ENCODE results near the gene LMF1. TPM values are rescaled to one million over a fixed set of nuclear protein-coding genes. Genes with fewer than 3 reads are reported as not detected.

Gene LMF1
- total and polyA plus RNA-seq, 2 donors (not counting 1 experiment from before 2014, with no cell fraction given) = 36.4 to 63.2 TPM

DNA sequence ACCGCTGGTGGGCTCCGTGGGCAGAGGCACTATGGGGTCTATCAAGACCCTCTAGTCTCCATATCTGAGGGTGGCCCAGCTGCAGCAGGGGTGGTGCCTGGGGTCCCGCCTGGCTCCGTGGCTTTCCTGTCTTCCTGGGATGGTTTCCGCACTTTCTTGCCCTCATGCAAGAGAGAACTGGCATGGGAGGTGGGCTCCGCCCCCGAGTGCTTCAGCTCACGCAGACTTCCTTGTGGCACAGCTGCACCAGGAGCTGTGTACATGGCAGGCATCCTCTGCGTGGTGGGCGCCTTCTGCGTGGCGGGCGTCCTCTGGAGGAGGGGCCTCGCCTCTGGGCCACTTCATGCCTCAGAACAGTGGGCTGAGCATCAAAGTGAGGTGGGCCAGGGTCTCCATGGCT is 73.1 kb downstream of the LMF1 start:
- ChIA-PET CTCF (no interaction called here), POLR2A (no interaction called here)
- no peaks in the 10 kb centered on the region for H3K9me3 ChIP-seq (ENCODE audit: control extremely low read depth in 1 of 3, control insufficient read depth in 2 of 3, insufficient read depth in 1 of 3, low read length in 2 of 3)
- no peaks in the 10 kb centered on the region for H3K36me3 ChIP-seq (replicated peaks in 1 of 2; ENCODE audit: control extremely low read depth in 1 of 2, control insufficient read depth in 1 of 2, extremely low read depth in 1 of 2, insufficient read depth in 2 of 2, low read length in 1 of 2)
- no peak overlapping the region for H3K4me3 Mint-ChIP-seq
- no peaks in the 10 kb centered on the region for H3K9me3 Mint-ChIP-seq (ENCODE audit: insufficient read depth)
- intact Hi-C loops (cut with micrococcal nuclease) = no loop called here
- no peak for ATAC-seq (ENCODE audit: low read depth)
- no peak for TF ChIP-seq EZH2 (IDR thresholded peaks at IDR 0.05; ENCODE audit: borderline replicate concordance, insufficient read depth, low read depth, low read length, poor library complexity, severe bottlenecking)
- TF ChIP-seq, protein P1, sequence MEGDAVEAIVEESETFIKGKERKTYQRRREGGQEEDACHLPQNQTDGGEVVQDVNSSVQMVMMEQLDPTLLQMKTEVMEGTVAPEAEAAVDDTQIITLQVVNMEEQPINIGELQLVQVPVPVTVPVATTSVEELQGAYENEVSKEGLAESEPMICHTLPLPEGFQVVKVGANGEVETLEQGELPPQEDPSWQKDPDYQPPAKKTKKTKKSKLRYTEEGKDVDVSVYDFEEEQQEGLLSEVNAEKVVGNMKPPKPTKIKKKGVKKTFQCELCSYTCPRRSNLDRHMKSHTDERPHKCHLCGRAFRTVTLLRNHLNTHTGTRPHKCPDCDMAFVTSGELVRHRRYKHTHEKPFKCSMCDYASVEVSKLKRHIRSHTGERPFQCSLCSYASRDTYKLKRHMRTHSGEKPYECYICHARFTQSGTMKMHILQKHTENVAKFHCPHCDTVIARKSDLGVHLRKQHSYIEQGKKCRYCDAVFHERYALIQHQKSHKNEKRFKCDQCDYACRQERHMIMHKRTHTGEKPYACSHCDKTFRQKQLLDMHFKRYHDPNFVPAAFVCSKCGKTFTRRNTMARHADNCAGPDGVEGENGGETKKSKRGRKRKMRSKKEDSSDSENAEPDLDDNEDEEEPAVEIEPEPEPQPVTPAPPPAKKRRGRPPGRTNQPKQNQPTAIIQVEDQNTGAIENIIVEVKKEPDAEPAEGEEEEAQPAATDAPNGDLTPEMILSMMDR (IDR thresholded peaks at IDR 0.05) = no peak
- H3K27me3 ChIP-seq (replicated peaks in 1 of 4; ENCODE audit: control extremely low read depth in 1 of 4, control insufficient read depth in 3 of 4, insufficient read depth in 4 of 4, low read length in 3 of 4) = no peaks in the 10 kb centered on the region
- H3K4me2 ChIP-seq (replicated peaks; ENCODE audit: low read depth, low read length, poor library complexity, severe bottlenecking) = no peak overlapping the region
- H3K4me1 Mint-ChIP-seq = no peaks in the 10 kb centered on the region
- no peak overlapping the region for H3K9ac ChIP-seq (ENCODE audit: low read length)
- DNase-seq = no peak
- no peak overlapping the region for H3K27ac Mint-ChIP-seq
- H3K4me1 ChIP-seq (ENCODE audit: control insufficient read depth in 2 of 2, insufficient read depth in 2 of 2, low read length in 2 of 2) = no peaks in the 10 kb centered on the region
- no peak overlapping the region for H3K4me3 ChIP-seq (ENCODE audit: control extremely low read depth in 1 of 5, extremely low read depth in 1 of 5, insufficient read depth in 1 of 5, low read depth in 2 of 5, low read length in 4 of 5)
- WGBS (ENCODE audit: insufficient coverage) = 53% methylated on average over 14 of the region's 14 CpGs
- H3K27ac ChIP-seq (ENCODE audit: low read length in 2 of 2) = no peak overlapping the region
- H4K20me1 ChIP-seq (ENCODE audit: control insufficient read depth, insufficient read depth, low read length, poor library complexity, severe bottlenecking) = peaks cover 4% of the 10 kb centered on the region
- no peaks in the 10 kb centered on the region for H3K27me3 Mint-ChIP-seq
- H3K79me2 ChIP-seq (ENCODE audit: control insufficient read depth, insufficient read depth, low read length) = no peaks in the 10 kb centered on the region
- H2AFZ ChIP-seq (ENCODE audit: insufficient read depth, low read depth, low read length, poor library complexity, severe bottlenecking) = no peak overlapping the region

GRCh38 chr16:897200-897543 is 73.6 kb downstream of the LMF1 start:
- Histone ChIP-seq H3K9me3 (ENCODE audit: control extremely low read depth in 1 of 3, control insufficient read depth in 2 of 3, insufficient read depth in 1 of 3, low read length in 2 of 3) (no peaks in the 10 kb centered on the region), H3K27me3 (replicated peaks in 1 of 4; ENCODE audit: control extremely low read depth in 1 of 4, control insufficient read depth in 3 of 4, insufficient read depth in 4 of 4, low read length in 3 of 4) (no peaks in the 10 kb centered on the region), H3K4me1 (ENCODE audit: control insufficient read depth in 2 of 2, insufficient read depth in 2 of 2, low read length in 2 of 2) (no peaks in the 10 kb centered on the region), H3K79me2 (ENCODE audit: control insufficient read depth, insufficient read depth, low read length) (no peaks in the 10 kb centered on the region), H2AFZ (ENCODE audit: insufficient read depth, low read depth, low read length, poor library complexity, severe bottlenecking) (no peak overlapping the region), H3K36me3 (replicated peaks in 1 of 2; ENCODE audit: control extremely low read depth in 1 of 2, control insufficient read depth in 1 of 2, extremely low read depth in 1 of 2, insufficient read depth in 2 of 2, low read length in 1 of 2) (peaks cover 0 to 4% of the 10 kb centered on the region in 2 experiments), H4K20me1 (ENCODE audit: control insufficient read depth, insufficient read depth, low read length, poor library complexity, severe bottlenecking) (peaks cover 4% of the 10 kb centered on the region), H3K4me2 (replicated peaks; ENCODE audit: low read depth, low read length, poor library complexity, severe bottlenecking) (no peak overlapping the region), H3K9ac (ENCODE audit: low read length) (no peak overlapping the region), H3K27ac (ENCODE audit: low read length in 2 of 2) (no peak overlapping the region), H3K4me3 (ENCODE audit: control extremely low read depth in 1 of 5, extremely low read depth in 1 of 5, insufficient read depth in 1 of 5, low read depth in 2 of 5, low read length in 4 of 5) (no peak overlapping the region)
- TF ChIP-seq, protein P1 (IDR thresholded peaks at IDR 0.05) = no peak
- TF ChIP-seq EZH2 (IDR thresholded peaks at IDR 0.05; ENCODE audit: borderline replicate concordance, insufficient read depth, low read depth, low read length, poor library complexity, severe bottlenecking) = no peak
- ATAC-seq (ENCODE audit: low read depth) (no peak), DNase-seq (no peak)
- H3K27ac Mint-ChIP-seq = no peak overlapping the region
- POLR2A ChIA-PET = no interaction called here
- H3K27me3 Mint-ChIP-seq = no peaks in the 10 kb centered on the region
- intact Hi-C loops (cut with micrococcal nuclease) = no loop called here
- H3K9me3 Mint-ChIP-seq (ENCODE audit: insufficient read depth) = no peaks in the 10 kb centered on the region
- WGBS (ENCODE audit: insufficient coverage) = 91% methylated on average over 16 of the region's 18 CpGs
- H3K4me3 Mint-ChIP-seq = no peak overlapping the region
- CTCF ChIA-PET = no interaction called here
- no peaks in the 10 kb centered on the region for H3K4me1 Mint-ChIP-seq

All from B cell (primary cell).